GDM1 (cell line): ENCODE results near the gene NOC3L.
"Not testable (repeated sequence)": the region's sequence is repeated elsewhere in the genome, so short reads cannot be mapped to it uniquely, and the experiment has no call there.

ENCODE experiments used
- DNase-seq: peaks from one replicate; lab custom pipeline; 2025; lab: John Stamatoyannopoulos, UW

NOC3L gene

GRCh38 chr10:94361171-94361794, 1.5 kb downstream of the NOC3L start:
- no peak for DNase-seq

- no peak for DNase-seq
These were observed 4.3 kb downstream of the NOC3L start for GRCh38 chr10:94358480-94358879.

GRCh38 chr10:94357193-94357592, 5.5 kb downstream of the NOC3L start:
- DNase-seq = no peak

GRCh38 chr10:94355841-94356240, 6.9 kb downstream of the NOC3L start:
- no peak for DNase-seq

- no peak for DNase-seq
These were observed 9.4 kb downstream of the NOC3L start for GRCh38 chr10:94353336-94353735.

GRCh38 chr10:94351089-94351488, 11.7 kb downstream of the NOC3L start:
- no peak for DNase-seq

GRCh38 chr10:94350500-94350899, 12.2 kb downstream of the NOC3L start:
- DNase-seq = not testable (repeated sequence)

- no peak for DNase-seq
These were observed 13.4 kb downstream of the NOC3L start for GRCh38 chr10:94349327-94349726.

GRCh38 chr10:94344522-94345122, 18.1 kb downstream of the NOC3L start:
- no peak for DNase-seq

- DNase-seq = no peak
These were observed 19.6 kb downstream of the NOC3L start for GRCh38 chr10:94343151-94343550.

GRCh38 chr10:94334857-94335256, 27.9 kb downstream of the NOC3L start:
- DNase-seq = no peak

GRCh38 chr10:94333051-94333450, 29.7 kb downstream of the NOC3L start:
- DNase-seq = no peak

GRCh38 chr10:94328613-94329012, 34.1 kb downstream of the NOC3L start:
- DNase-seq = no peak

GRCh38 chr10:94327649-94328048, 35.1 kb downstream of the NOC3L start:
- no peak for DNase-seq

- no peak for DNase-seq
These were observed 38.0 kb downstream of the NOC3L start for GRCh38 chr10:94324609-94325233.

GRCh38 chr10:94320285-94320914, 42.3 kb downstream of the NOC3L start:
- no peak for DNase-seq

- no peak for DNase-seq
These were observed 46.2 kb downstream of the NOC3L start for GRCh38 chr10:94316560-94316959.

GRCh38 chr10:94315975-94316464, 46.7 kb downstream of the NOC3L start:
- no peak for DNase-seq

- DNase-seq = no peak
These were observed 47.7 kb downstream of the NOC3L start for GRCh38 chr10:94315024-94315451.

GRCh38 chr10:94310369-94310768, 52.4 kb downstream of the NOC3L start:
- no peak for DNase-seq

GRCh38 chr10:94308866-94309265, 53.9 kb downstream of the NOC3L start:
- no peak for DNase-seq

- DNase-seq = no peak
These were observed 55.6 kb downstream of the NOC3L start for GRCh38 chr10:94307046-94307615.

- DNase-seq = no peak
These were observed 58.8 kb downstream of the NOC3L start for GRCh38 chr10:94303929-94304328.
